GM18909 (cell line): ENCODE measurements around the gene GLYR1.

ENCODE experiments used
- ATAC-seq: cut with Tn5 transposase; IDR thresholded peaks from one replicate; pipeline ENCODE4 v1.9.1; 2021; ENCODE audit warnings: mild to moderate bottlenecking; ENCODE audit not compliant: unreplicated experiment, poor library complexity

GLYR1 gene

GRCh38 chr16:4813251-4814003 is 33.7 kb downstream of the GLYR1 start:
- ATAC-seq = no peak

DNA sequence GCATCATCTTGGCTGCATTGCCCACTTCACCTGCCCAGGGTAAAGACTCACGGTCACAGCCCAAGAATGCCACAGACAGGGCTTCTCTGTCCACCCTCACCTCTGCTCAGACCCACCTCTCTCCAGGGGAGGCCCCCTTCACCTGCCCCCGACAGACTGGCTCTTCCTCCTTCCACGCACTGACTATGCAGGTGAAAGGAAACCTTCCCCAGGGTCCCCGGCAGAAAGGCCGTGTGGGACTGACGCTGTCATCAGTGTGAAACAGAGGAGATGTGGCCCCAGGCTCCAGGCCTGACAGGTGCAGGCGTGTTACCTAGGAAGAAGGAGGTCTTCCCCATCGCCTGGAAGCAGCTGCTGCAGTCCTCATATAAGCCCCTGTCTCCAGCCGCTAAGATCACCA is 35.3 kb downstream of the GLYR1 start:
- no peak for ATAC-seq

GRCh38 chr16:4811242-4811641 is 35.8 kb downstream of the GLYR1 start:
- no peak for ATAC-seq

DNA sequence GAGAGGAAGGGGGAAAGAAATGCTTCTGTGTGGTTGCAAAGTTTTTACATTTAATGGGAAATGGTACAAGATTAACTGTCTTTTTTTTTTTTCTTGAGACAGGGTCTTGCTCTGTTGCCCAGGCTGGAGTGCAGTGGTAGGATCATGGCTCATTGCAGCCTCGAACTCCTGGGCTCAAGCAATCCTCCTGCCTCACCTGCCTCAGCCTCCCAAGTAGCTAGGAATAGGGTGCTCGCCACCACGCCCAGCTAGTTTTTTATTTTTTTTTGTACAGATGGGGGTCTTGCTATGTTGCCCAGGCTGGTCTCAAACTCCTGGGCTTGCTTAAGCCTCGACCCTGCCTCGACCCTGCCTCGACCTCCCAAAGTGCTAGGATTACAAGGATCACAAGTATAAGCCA is 40.8 kb downstream of the GLYR1 start:
- no peak for ATAC-seq

- no peak for ATAC-seq
Measured at GRCh38 chr16:4805231-4805630, 41.9 kb downstream of the GLYR1 start.

DNA sequence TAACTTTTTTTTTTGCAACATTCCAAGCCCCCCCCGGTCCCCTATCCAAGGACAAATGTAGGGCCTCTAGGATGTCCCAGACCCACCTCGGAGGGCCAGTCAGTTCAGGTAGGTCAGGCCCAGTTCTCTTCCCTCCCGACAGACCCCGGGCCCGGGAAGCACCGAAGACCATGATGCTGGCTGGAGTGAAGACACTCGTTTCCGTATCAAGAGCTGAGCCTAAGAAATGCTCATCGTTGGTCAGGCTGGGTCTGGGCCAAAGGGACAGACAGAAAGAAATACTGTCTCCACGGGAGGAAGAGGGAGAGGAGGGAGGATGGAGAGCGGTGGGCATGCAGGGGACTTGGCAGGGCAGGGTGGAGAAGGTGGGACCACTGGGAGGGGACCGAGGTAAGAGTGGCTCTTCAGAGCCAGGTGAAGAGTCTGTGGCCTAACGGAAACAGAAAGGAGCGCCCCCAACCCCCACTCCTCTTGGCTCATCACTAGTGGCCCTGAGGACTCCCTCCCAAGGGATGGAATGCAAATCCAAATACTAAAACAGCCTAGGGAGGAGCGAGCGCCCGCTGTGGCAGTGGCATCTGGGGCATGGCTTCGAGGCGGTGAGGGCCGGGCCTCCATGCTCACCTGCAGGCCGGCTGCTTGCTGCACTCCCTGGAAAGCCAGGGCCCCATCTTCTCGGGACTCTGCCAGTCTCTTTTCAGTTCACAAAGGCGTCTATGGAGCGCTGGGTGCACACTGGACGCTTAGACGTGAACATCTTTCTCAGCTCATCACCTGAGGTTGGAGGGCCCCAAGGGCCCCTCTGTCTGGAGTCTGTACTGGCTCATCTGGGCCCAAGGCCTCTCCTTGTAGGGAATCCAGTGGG is 43.0 kb downstream of the GLYR1 start:
- no peak for ATAC-seq

DNA sequence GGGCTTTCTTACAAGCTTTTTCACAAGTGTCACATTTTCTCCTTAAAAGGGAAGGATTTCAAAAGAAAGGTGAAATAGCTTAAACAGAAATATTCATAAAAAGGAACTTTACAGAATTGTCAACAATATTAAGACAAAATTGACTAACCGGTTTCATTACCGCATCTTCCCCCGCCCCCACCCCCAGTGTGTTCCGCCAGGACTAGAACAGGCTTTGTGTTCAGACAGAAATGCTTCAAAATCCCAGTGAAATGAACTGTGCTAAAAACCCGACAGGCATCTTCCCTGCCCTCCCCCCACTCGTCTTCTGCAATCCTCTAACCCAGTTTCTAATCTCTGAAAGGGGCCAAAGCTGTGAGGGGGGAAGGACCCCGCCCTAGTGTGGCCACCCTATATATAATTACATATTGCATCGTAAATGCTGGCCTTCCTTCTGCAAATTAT is 43.7 kb downstream of the GLYR1 start:
- no peak for ATAC-seq

- peak; percentile 91 for ATAC-seq
Measured at GRCh38 chr16:4802659-4803287, 44.3 kb downstream of the GLYR1 start.

- ATAC-seq = peak; percentile 51
Measured at GRCh38 chr16:4801962-4802658, 45.0 kb downstream of the GLYR1 start, which contains the start of gene ROGDI. Gene ROGDI, minus strand, starts transcription at chr16:4802633. Its CDS starts 62 bp downstream, at chr16:4802571.

- ATAC-seq = no peak
Measured at GRCh38 chr16:4801051-4801961, 45.8 kb downstream of the GLYR1 start.

DNA sequence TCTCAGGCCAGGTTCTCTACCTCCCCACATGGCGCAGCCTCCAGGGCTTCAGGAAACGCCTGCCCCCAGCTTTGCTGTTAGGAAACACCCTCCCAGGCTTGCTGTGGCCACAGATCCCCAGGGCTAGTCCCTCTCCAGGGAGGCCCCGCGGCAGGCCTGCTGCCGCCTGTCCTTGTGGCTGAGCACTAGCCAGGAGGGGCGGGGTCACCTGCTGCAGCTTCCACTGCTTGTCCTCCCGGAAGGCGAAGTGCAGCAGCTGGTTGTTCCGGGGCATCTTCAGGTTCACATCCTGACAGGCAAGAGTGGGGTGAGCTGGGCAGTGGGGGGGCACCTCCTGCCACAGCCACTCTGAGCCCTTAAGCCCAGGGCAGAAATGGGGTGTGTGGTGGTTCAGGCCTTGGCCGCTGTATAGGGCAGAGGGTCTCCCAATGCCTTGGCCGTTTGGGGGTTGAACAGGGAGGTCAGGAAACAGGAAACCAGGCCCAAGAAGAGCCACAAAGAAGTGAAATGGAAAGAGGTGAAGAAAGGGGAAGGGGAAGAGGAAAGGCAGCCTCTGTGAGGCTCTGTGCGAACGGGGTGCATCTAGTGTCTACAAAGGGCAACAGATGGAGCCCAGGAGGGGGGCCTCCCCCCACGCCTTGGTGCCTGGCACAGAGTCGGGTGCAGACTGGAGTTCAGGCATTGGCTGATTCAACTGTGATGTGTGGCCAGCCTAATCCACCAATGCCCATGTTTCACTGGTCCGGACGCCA is 46.6 kb downstream of the GLYR1 start:
- ATAC-seq = no peak

DNA sequence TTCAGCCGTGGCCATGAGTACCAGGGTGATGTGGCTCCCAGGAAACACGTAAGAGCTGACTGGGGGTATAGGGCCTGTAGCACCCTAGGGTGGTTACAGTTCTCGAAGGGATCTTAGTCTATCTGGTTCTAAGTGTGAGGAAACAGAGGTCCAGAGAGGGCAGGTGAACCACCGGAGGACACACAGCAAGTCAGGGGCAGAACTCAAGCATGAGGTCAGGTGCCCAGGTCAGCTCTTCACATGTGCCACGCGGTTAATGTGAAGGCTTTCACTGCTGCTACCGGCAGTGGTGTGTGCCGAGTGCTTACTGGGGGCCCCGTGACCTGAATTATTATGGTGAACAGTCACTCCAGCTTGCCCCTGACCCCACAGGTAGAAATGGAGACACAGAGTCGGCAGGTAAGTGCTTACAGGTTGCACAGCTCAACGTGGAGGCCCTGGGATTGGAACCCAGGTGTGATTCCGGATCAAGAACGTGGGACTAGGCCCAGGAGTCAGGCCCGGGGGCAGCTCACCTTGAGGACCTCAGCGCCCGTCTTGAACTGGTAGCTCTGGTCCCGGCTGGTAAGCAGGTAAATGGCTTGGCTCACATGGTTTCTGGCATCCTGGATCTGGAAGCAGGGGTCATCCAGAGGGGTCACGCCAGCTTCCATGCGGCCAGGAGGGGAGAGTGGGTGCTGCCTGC is 47.8 kb downstream of the GLYR1 start:
- ATAC-seq = no peak

DNA sequence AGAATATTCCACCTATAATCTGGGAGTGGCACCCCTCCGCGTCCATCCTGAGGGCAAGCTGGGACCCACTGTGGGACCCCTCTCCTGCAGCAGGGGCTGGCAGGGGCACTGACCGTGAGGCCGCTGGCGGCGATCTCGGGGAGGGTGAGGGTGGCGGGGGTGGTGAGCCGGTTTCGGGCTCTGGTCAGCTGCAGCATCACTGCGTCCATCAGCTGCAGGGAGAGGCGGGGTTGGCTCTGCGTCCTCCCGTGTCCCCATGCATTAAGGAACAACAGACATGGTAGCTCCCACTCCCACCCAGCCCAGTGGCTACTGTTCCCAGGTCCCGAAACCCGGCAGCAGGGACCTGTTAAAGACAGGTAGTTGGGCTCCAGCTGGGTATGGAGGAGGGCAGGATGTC is 48.6 kb downstream of the GLYR1 start:
- ATAC-seq = no peak

DNA sequence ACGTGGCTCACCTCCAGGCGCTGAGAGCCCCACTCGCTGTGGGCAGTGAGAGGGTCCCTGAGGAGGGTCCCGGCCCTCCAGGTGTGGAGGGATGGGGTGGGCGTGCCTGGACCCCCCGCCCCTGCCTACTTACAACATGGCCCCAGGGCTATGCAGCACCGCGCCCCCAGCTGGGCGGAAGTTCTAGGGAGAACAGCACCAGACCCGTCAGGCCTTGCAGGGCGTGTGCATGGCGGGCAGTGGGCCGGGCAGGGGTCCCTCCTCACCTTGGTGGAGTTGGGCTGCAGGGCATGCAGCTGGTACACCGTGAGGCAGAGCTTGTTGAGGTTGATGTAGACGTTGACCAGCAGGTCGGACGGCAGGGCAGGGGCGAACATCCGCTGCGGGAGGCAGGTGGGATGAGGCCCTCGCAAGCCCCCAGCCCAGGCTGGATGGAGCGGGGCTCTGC is 49.3 kb downstream of the GLYR1 start:
- no peak for ATAC-seq

DNA sequence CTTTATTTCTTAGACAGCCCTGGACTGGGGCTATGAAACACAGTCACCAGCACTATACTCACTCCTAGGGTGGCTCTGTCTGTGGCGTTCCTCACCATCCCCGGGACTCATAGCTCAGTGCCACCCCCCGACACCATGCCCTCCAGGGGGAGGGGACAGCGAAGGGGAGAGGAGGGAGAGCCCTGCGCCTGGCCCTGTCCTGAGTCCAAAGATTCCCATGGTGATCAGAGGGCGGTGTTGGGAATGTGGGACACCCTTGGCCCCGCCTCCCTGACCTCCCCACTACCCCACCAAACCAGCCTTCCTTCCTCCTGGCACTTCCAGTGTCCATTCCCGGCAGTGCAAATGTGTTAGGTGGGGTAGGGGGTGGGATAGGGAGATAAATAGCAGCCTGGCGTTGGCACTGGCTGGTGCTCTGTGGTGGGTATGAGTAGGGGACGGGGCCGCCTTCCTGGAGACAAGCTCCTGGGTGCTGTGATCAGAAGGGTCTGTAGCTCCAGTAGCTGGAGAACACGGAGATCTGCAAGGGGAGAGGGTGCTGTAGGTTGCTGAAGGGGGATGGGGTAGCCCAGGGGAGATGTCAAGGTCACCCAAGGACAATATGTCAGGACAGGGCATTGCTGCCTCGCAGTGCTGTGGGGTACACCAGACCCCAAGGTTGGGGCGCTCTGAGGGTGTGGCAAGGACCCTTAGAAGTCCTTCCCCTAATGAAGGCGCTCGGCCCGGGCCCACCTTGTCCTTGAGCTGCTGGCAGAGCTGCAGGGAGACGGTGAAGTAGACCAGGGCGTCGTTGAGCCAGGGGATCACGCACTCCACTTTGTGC is 49.9 kb downstream of the GLYR1 start:
- ATAC-seq = no peak

- ATAC-seq = no peak
Measured at GRCh38 chr16:4795828-4796572, 51.1 kb downstream of the GLYR1 start.
